Measurements from ENCODE around the gene FAP. TPM values are rescaled to one million over a fixed set of nuclear protein-coding genes. Genes with fewer than 3 reads are reported as not detected.

FAP gene
- total and polyA plus RNA-seq, 9 of the 15 experiments (the other 6 are each of a cell fraction or from before 2014, with no cell fraction given), result not detected

GRCh38 chr2:162243715-162244114, 470 bp upstream of the FAP start (continued):
- TF ChIP-seq ATF4 (CRISPR knock-in tag; IDR thresholded peaks at IDR 0.05) (no peak), CAMTA2 (CRISPR knock-in tag; conservative IDR thresholded peaks at IDR 0.05) (no peak), CGGBP1 (CRISPR knock-in tag; IDR thresholded peaks at IDR 0.05) (no peak), ZNF124 (CRISPR knock-in tag; IDR thresholded peaks at IDR 0.05) (no peak), ZBTB33 (CRISPR knock-in tag; IDR thresholded peaks at IDR 0.05) (no peak), NCOA4 (IDR thresholded peaks at IDR 0.05; ENCODE audit: partially characterized antibody) (no peak), RFX7 (CRISPR knock-in tag; IDR thresholded peaks at IDR 0.05) (no peak), HMGN3 (IDR thresholded peaks at IDR 0.05; ENCODE audit: borderline replicate concordance, extremely low read depth, insufficient read length, low read depth, low read length) (no peak)

Data from K562 (cell line).